GOT3 (cell line): ENCODE data around the gene RPL7A.
A peak's percentile ranks its signal among the peaks of the same experiment; 100 is the strongest.
"Not testable (repeated sequence)": the region's sequence is repeated elsewhere in the genome, so short reads cannot be mapped to it uniquely, and the experiment has no call there.

Experiments
- DNase-seq: peaks from one replicate; lab custom pipeline; 2025; ENCODE audit warnings: mixed read lengths; lab: John Stamatoyannopoulos, UW

Gene RPL7A

GRCh38 chr9:133368249-133368881, 20.3 kb downstream of the RPL7A start:
- DNase-seq, result no peak

- DNase-seq, result no peak
Observed at GRCh38 chr9:133369422-133369821, 21.4 kb downstream of the RPL7A start.

- no peak for DNase-seq
Observed at GRCh38 chr9:133369933-133370332, 21.9 kb downstream of the RPL7A start.

GRCh38 chr9:133370685-133371084, 22.7 kb downstream of the RPL7A start:
- DNase-seq, result no peak

- DNase-seq, result no peak
Observed at GRCh38 chr9:133371261-133371711, 23.3 kb downstream of the RPL7A start.

- DNase-seq, result no peak
Observed at GRCh38 chr9:133372144-133372543, 24.1 kb downstream of the RPL7A start.

- no peak for DNase-seq
Observed at GRCh38 chr9:133374612-133375115, 26.6 kb downstream of the RPL7A start.

GRCh38 chr9:133375116-133375723, 27.2 kb downstream of the RPL7A start:
- DNase-seq, result no peak

GRCh38 chr9:133375724-133376654, 28.0 kb downstream of the RPL7A start, which contains the start of the genes STKLD1 and SURF4:
STKLD1 (plus strand) TSS chr9:133376366; CDS start chr9:133376474, 108 bp downstream.
SURF4 (minus strand) TSS chr9:133376060; CDS start chr9:133375969, 91 bp downstream.
- DNase-seq, result peak; percentile 82

GRCh38 chr9:133377280-133377679, 29.3 kb downstream of the RPL7A start:
- not testable (repeated sequence) for DNase-seq

- DNase-seq, result peak; percentile 30
Observed at GRCh38 chr9:133377721-133378216, 29.8 kb downstream of the RPL7A start.

GRCh38 chr9:133378408-133378962, 30.5 kb downstream of the RPL7A start:
- no peak for DNase-seq

GRCh38 chr9:133379153-133380086, 31.4 kb downstream of the RPL7A start:
- DNase-seq, result no peak

GRCh38 chr9:133380734-133381133, 32.7 kb downstream of the RPL7A start:
- DNase-seq, result no peak

GRCh38 chr9:133382507-133383141, 34.6 kb downstream of the RPL7A start:
- no peak for DNase-seq

GRCh38 chr9:133383438-133383837, 35.4 kb downstream of the RPL7A start:
- no peak for DNase-seq

GRCh38 chr9:133384736-133385321, 36.8 kb downstream of the RPL7A start:
- no peak for DNase-seq

GRCh38 chr9:133385452-133385851, 37.4 kb downstream of the RPL7A start:
- no peak for DNase-seq

GRCh38 chr9:133386338-133386737, 38.3 kb downstream of the RPL7A start:
- no peak for DNase-seq

GRCh38 chr9:133387680-133388079, 39.7 kb downstream of the RPL7A start:
- no peak for DNase-seq
